A673 (cell line): ENCODE results near the gene SLC25A34. TPM values are rescaled to one million over a fixed set of nuclear protein-coding genes. Genes with fewer than 3 reads are reported as not detected.

ENCODE experiments used
- BruUV-seq: library from RNA; stranded (reverse); fragments of 400-500 nt; replicated peaks from 2 replicates; lab custom pipeline; 2021; lab: Mats Ljungman, UMichigan
- CTCF ChIA-PET: fragments of 300-600 bp; sonication (Branson Sonifier 250); formaldehyde crosslinking; loops from one replicate; lab custom pipeline; 2022; ENCODE audit warnings: antibody characterized with exemption; lab: Charles Lee
- POLR2A ChIA-PET: fragments of 300-600 bp; sonication (Branson Sonifier 250); formaldehyde crosslinking; loops from one replicate; lab custom pipeline; 2022; ENCODE audit warnings: antibody characterized with exemption; ENCODE audit not compliant: low non-redundant PET; lab: Charles Lee
- DNase-seq: peaks from one replicate; pipeline ENCODE4 v3.0.0-alpha.2; 2015; ENCODE audit warnings: low spot score
- H3K27ac ChIP-seq: fragments of 200-600 bp; sonication (generic); 2 replicates; pipeline ENCODE4 v1.5.1; 2016; ENCODE audit warnings: mixed run types, low read depth, mild to moderate bottlenecking, mixed read lengths, antibody characterized with exemption, low read length; ENCODE audit not compliant: poor library complexity, severe bottlenecking
- H3K27me3 ChIP-seq: fragments of 200-600 bp; sonication (generic); replicated peaks from 2 replicates; pipeline ENCODE4 v1.6.1; 2017; ENCODE audit warnings: mixed run types, low read depth, mild to moderate bottlenecking, mixed read lengths, antibody characterized with exemption, low read length; ENCODE audit not compliant: insufficient read depth, poor library complexity
- H3K36me3 ChIP-seq: fragments of 200-600 bp; sonication (generic); 2 replicates; pipeline ENCODE4 v1.6.1; 2016; ENCODE audit warnings: mixed run types, mild to moderate bottlenecking, mixed read lengths, antibody characterized with exemption, low read length; ENCODE audit not compliant: insufficient read depth, poor library complexity, severe bottlenecking
- H3K4me1 ChIP-seq: fragments of 200-600 bp; sonication (generic); 2 replicates; pipeline ENCODE4 v1.6.1; 2017; ENCODE audit warnings: mixed run types, mild to moderate bottlenecking, mixed read lengths, antibody characterized with exemption, low read length; ENCODE audit not compliant: insufficient read depth, poor library complexity, severe bottlenecking
- H3K4me3 ChIP-seq: fragments of 200-600 bp; sonication (generic); 2 replicates; pipeline ENCODE4 v1.5.1; 2016; ENCODE audit warnings: low read depth, mixed run types, mild to moderate bottlenecking, mixed read lengths, low read length; ENCODE audit not compliant: poor library complexity, severe bottlenecking
- H3K9me3 ChIP-seq: fragments of 200-600 bp; sonication (generic); 2 replicates; pipeline ENCODE4 v1.6.1; 2016; ENCODE audit warnings: mixed run types, low read depth, mild to moderate bottlenecking, mixed read lengths, antibody characterized with exemption, low read length; ENCODE audit not compliant: poor library complexity, severe bottlenecking
- EZH2 ChIP-seq: fragments of 200-600 bp; sonication (generic); IDR thresholded peaks from 2 replicates; pipeline ENCODE4 v1.6.1; 2017; ENCODE audit warnings: borderline replicate concordance, low read depth, mild to moderate bottlenecking, mixed read lengths, antibody characterized with exemption, low read length; ENCODE audit not compliant: poor library complexity, severe bottlenecking
- intact Hi-C: fragments of 100-400 bp; cut with micrococcal nuclease; formaldehyde crosslinking; loops from one replicate; pipeline ENCODE4 v1.10.0; 2022; ENCODE audit not compliant: unreplicated experiment
- total RNA-seq: library from RNA; stranded (reverse); gene quantifications from 2 replicates; pipeline ENCODE4 v1.2.3, GENCODE V29; 2021
- TF ChIP-seq, protein P1 (sequence below): fragments of 300-800, 200-600 bp; sonication (generic); conservative IDR thresholded peaks from 2 replicates; pipeline ENCODE4 v1.5.1; 2017; ENCODE audit warnings: low read depth, mild to moderate bottlenecking, antibody characterized with exemption, low read length, moderate library complexity, mixed read lengths

Gene SLC25A34
- total RNA-seq, 1 experiment from 2014 or later: 3.2 TPM

DNA sequence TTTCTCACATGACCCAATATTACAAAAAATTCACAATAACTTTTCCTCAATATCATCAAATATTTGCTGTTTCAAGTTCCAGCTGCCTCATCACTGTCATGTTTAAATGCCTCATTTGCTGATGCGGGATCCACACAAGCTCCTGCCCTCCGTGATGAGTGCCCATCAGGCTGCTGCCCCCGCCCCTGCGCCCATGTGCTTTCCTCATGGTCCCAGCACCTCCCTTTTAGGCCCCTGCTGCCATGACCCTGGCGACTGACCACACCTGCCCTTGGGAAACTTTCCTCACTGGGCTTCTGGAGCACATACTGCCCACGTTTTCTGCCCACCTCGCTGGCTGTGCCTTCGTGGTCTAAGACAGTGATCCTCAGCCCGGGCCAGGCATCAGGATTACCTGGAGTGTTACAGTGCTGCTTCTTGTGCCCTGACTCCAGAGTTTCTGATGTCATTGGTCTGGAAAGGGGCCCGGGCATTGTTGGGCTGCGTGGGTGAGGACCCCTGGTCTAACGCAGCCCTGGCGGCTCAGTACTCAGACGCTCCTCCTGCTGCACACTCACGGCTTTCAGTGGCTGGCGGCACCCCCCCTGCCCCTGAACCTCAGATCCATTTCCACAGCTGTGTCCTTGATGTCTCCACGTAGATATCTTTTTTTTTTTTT is 31.4 kb upstream of the SLC25A34 start:
- ChIA-PET POLR2A (no interaction called here), CTCF (no interaction called here)
- DNase-seq: no peak
- Histone ChIP-seq H3K36me3 (no peaks in the 10 kb centered on the region), H3K4me1 (peaks cover 10% of the 10 kb centered on the region), H3K27me3 (no peaks in the 10 kb centered on the region), H3K9me3 (no peaks in the 10 kb centered on the region), H3K4me3 (no peak overlapping the region), H3K27ac (no peak overlapping the region)
- TF ChIP-seq EZH2: no peak
- TF ChIP-seq, protein P1, sequence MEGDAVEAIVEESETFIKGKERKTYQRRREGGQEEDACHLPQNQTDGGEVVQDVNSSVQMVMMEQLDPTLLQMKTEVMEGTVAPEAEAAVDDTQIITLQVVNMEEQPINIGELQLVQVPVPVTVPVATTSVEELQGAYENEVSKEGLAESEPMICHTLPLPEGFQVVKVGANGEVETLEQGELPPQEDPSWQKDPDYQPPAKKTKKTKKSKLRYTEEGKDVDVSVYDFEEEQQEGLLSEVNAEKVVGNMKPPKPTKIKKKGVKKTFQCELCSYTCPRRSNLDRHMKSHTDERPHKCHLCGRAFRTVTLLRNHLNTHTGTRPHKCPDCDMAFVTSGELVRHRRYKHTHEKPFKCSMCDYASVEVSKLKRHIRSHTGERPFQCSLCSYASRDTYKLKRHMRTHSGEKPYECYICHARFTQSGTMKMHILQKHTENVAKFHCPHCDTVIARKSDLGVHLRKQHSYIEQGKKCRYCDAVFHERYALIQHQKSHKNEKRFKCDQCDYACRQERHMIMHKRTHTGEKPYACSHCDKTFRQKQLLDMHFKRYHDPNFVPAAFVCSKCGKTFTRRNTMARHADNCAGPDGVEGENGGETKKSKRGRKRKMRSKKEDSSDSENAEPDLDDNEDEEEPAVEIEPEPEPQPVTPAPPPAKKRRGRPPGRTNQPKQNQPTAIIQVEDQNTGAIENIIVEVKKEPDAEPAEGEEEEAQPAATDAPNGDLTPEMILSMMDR: no peak
- no TSS peak for BruUV-seq
- intact Hi-C loops: no loop called here

- no TSS peak for BruUV-seq
- Histone ChIP-seq H3K27ac (no peak overlapping the region), H3K9me3 (no peaks in the 10 kb centered on the region), H3K4me1 (peaks cover 10% of the 10 kb centered on the region), H3K27me3 (no peaks in the 10 kb centered on the region), H3K4me3 (no peak overlapping the region), H3K36me3 (no peaks in the 10 kb centered on the region)
- CTCF ChIA-PET: no interaction called here
- intact Hi-C loops: no loop called here
- no peak for TF ChIP-seq EZH2
- TF ChIP-seq, protein P1: no peak
- POLR2A ChIA-PET: no interaction called here
- no peak for DNase-seq
Observed at GRCh38 chr1:15705184-15705566, 30.9 kb upstream of the SLC25A34 start.

DNA sequence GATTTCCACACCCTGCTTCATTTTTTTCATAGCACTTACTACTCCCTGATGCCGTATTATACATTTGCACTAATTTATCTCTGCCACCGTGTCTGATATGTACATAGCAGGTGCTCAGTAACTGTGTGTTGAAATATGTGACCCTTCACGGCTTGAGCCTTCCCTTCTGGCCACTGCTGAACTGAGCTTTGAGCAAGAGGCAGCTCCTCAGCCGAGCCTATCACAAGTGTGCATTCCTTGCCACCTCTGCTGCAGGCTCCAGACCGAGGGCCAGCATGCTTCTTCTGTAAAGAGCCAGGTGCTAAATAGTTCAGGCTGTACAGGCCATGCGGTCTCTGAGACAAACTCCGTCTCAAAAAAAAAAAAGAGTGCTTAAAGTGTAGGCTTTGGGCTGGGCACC is 29.3 kb upstream of the SLC25A34 start:
- no peaks in the 10 kb centered on the region for H3K9me3 ChIP-seq
- H3K36me3 ChIP-seq: no peaks in the 10 kb centered on the region
- H3K4me1 ChIP-seq: peaks cover 10% of the 10 kb centered on the region
- no TSS peak for BruUV-seq
- H3K27ac ChIP-seq: no peak overlapping the region
- ChIA-PET POLR2A (no interaction called here), CTCF (interaction anchor here (0.6 kb wide), 1 partner anchor 85 kb away, joined by 6 read pairs; no protein-coding TSS in a partner anchor)
- intact Hi-C loops: no loop called here
- no peak for DNase-seq
- no peak overlapping the region for H3K4me3 ChIP-seq
- H3K27me3 ChIP-seq: no peaks in the 10 kb centered on the region
- no peak for TF ChIP-seq EZH2
- TF ChIP-seq, protein P1: no peak
